H1 (cell line): ENCODE results near the gene SGCD. TPM values are rescaled to one million over a fixed set of nuclear protein-coding genes. Genes with fewer than 3 reads are reported as not detected.

Source experiments
- CTCF ChIA-PET: fragments of 300-600 bp; sonication (Branson Sonifier 250); formaldehyde crosslinking; loops from one replicate; lab custom pipeline; 2021; ENCODE audit not compliant: partially characterized antibody; lab: Charles Lee
- POLR2A ChIA-PET: fragments of 300-600 bp; sonication (Branson Sonifier 250); formaldehyde crosslinking; loops from one replicate; lab custom pipeline; 2021; ENCODE audit warnings: inconsistent platforms; ENCODE audit not compliant: partially characterized antibody; lab: Charles Lee
- DNase-seq, 2 experiments: peaks; one replicate each; pipeline versions ENCODE4 v3.0.0 to v3.0.0-alpha.2; 2010 to 2022; ENCODE audit warnings: low spot score in 2 of 2, low read depth in 1 of 2, mixed read lengths in 1 of 2
- FAIRE-seq: peaks from 2 replicates; lab custom pipeline; 2011; peaks lifted over from hg19 to GRCh38; lab: Jason Lieb, UNC
- H2AFZ ChIP-seq: 2 replicates; pipeline ENCODE4 v1.8.1; 2012; ENCODE audit warnings: low read length, inconsistent platforms
- H2AK5ac ChIP-seq: 2 replicates; pipeline ENCODE4 v1.6.1; 2013; ENCODE audit warnings: low read depth, low read length
- H2BK120ac ChIP-seq: replicated peaks from 2 replicates; pipeline ENCODE3; 2013; ENCODE audit warnings: low read depth, low read length, inconsistent platforms
- H2BK12ac ChIP-seq: 2 replicates; pipeline ENCODE4 v1.6.1; 2013; ENCODE audit warnings: low read depth, low read length
- H2BK15ac ChIP-seq: 2 replicates; pipeline ENCODE4 v1.6.1; 2013; ENCODE audit warnings: low read length
- H2BK20ac ChIP-seq: 2 replicates; pipeline ENCODE4 v1.6.1; 2013; ENCODE audit warnings: low read length
- H2BK5ac ChIP-seq: 2 replicates; pipeline ENCODE4 v1.6.1; 2013; ENCODE audit warnings: low read depth, low read length
- H3K14ac ChIP-seq: 2 replicates; pipeline ENCODE4 v1.6.1; 2013; ENCODE audit warnings: inconsistent platforms; ENCODE audit not compliant: insufficient read length
- H3K18ac ChIP-seq: 2 replicates; pipeline ENCODE4 v1.6.1; 2013; ENCODE audit warnings: low read length; ENCODE audit errors: extremely low read depth
- H3K23ac ChIP-seq: 2 replicates; pipeline ENCODE4 v1.6.1; 2013; ENCODE audit warnings: inconsistent platforms; ENCODE audit not compliant: insufficient read length
- H3K23me2 ChIP-seq: 2 replicates; pipeline ENCODE4 v1.6.1; 2013; ENCODE audit warnings: low read depth, low read length
- H3K27ac ChIP-seq: 2 replicates; pipeline ENCODE4 v1.6.1; 2011; ENCODE audit warnings: low read depth, low read length, inconsistent platforms
- H3K27me3 ChIP-seq, 4 experiments: replicated peaks in 1 of 4; 1 replicate in 1 of 4; 2 replicates in 3 of 4; pipeline versions ENCODE4 v1.6.1 to v1.8.1; 2011 to 2013; ENCODE audit warnings: low read length in 3 of 4, mild to moderate bottlenecking in 3 of 4, inconsistent platforms in 2 of 4, mixed read lengths in 2 of 4, moderate library complexity in 1 of 4; ENCODE audit not compliant: control insufficient read depth in 3 of 4, insufficient read depth in 3 of 4; ENCODE audit errors: extremely low read depth in 1 of 4
- H3K36me3 ChIP-seq, 4 experiments: 2 replicates each; pipeline versions ENCODE4 v1.6.1 to v1.8.1; 2011 to 2013; ENCODE audit warnings: mild to moderate bottlenecking in 4 of 4, low read length in 3 of 4, moderate library complexity in 2 of 4, control low read depth in 1 of 4, inconsistent platforms in 1 of 4; ENCODE audit not compliant: insufficient read depth in 4 of 4, control insufficient read depth in 2 of 4
- H3K4ac ChIP-seq: replicated peaks from 2 replicates; pipeline ENCODE3; 2013; ENCODE audit warnings: low read length, low read depth, mixed read lengths, inconsistent platforms; ENCODE audit not compliant: insufficient read length
- H3K4me1 ChIP-seq, 4 experiments: replicated peaks in 1 of 4; 1 replicate in 1 of 4; 2 replicates in 3 of 4; pipeline versions ENCODE4 v1.6.1 to v1.8.1; 2011 to 2013; ENCODE audit warnings: low read length in 3 of 4, inconsistent platforms in 2 of 4, mixed read lengths in 1 of 4; ENCODE audit not compliant: insufficient read depth in 4 of 4, control insufficient read depth in 3 of 4
- H3K4me2 ChIP-seq, 2 experiments: 2 replicates each; pipeline versions ENCODE4 v1.6.1 to v1.8.1; 2011 to 2013; ENCODE audit warnings: low read depth in 2 of 2, low read length in 2 of 2, control low read depth in 1 of 2, inconsistent platforms in 1 of 2, mild to moderate bottlenecking in 1 of 2; ENCODE audit not compliant: insufficient read depth in 1 of 2
- H3K4me3 ChIP-seq, 4 experiments: fragments of 200-600, 300-600 bp in 1 of 4; sonication (generic), shearing (Covaris generic), sonication (Bioruptor Twin) in 1 of 4; 2 replicates each; pipeline versions ENCODE4 v1.5.1 to v1.8.1; 2011 to 2016; ENCODE audit warnings: low read length in 4 of 4, low read depth in 3 of 4, control low read depth in 2 of 4, inconsistent platforms in 2 of 4, mild to moderate bottlenecking in 2 of 4, mixed read lengths in 1 of 4, moderate library complexity in 1 of 4; ENCODE audit not compliant: insufficient read depth in 2 of 4; ENCODE audit errors: extremely low read depth in 1 of 4
- H3K56ac ChIP-seq: replicated peaks from 2 replicates; pipeline ENCODE3; 2013; ENCODE audit warnings: low read depth, mild to moderate bottlenecking, mixed read lengths, low read length, inconsistent platforms; ENCODE audit not compliant: insufficient read length
- H3K79me1 ChIP-seq: 2 replicates; pipeline ENCODE4 v1.6.1; 2013; ENCODE audit warnings: low read depth, low read length, control low read depth
- H3K79me2 ChIP-seq, 2 experiments: 2 replicates each; pipeline versions ENCODE4 v1.6.1 to v1.8.1; 2012 to 2013; ENCODE audit warnings: low read length in 2 of 2, mild to moderate bottlenecking in 2 of 2, inconsistent platforms in 1 of 2; ENCODE audit not compliant: insufficient read depth in 2 of 2, control insufficient read depth in 1 of 2
- H3K9ac ChIP-seq, 4 experiments: replicated peaks in 1 of 4; 1 replicate in 1 of 4; 2 replicates in 3 of 4; pipeline versions ENCODE4 v1.6.1 to v1.8.1; 2011 to 2013; ENCODE audit warnings: low read depth in 3 of 4, low read length in 3 of 4, control low read depth in 2 of 4, mild to moderate bottlenecking in 2 of 4, moderate library complexity in 2 of 4, inconsistent platforms in 1 of 4; ENCODE audit errors: extremely low read depth in 1 of 4
- H3K9me3 ChIP-seq, 2 experiments: 2 replicates each; pipeline versions ENCODE4 v1.6.1 to v1.8.1; 2012 to 2013; ENCODE audit warnings: mild to moderate bottlenecking in 2 of 2, moderate library complexity in 2 of 2, control low read depth in 1 of 2, inconsistent platforms in 1 of 2, low read depth in 1 of 2, low read length in 1 of 2, mixed read lengths in 1 of 2; ENCODE audit not compliant: insufficient read depth in 2 of 2
- H4K20me1 ChIP-seq, 2 experiments: replicated peaks in 1 of 2; 2 replicates each; pipeline versions ENCODE3 to v1.8.1; 2011 to 2013; ENCODE audit warnings: inconsistent platforms in 2 of 2, low read length in 2 of 2, mild to moderate bottlenecking in 1 of 2; ENCODE audit not compliant: insufficient read depth in 2 of 2, control insufficient read depth in 1 of 2
- H4K5ac ChIP-seq: 2 replicates; pipeline ENCODE4 v1.6.1; 2013; ENCODE audit warnings: low read length, low read depth, mixed read lengths, inconsistent platforms; ENCODE audit not compliant: insufficient read length
- H4K8ac ChIP-seq: 2 replicates; pipeline ENCODE4 v1.8.0; 2013; ENCODE audit warnings: mild to moderate bottlenecking, moderate library complexity, low read length, inconsistent platforms; ENCODE audit not compliant: insufficient read depth; ENCODE audit errors: extremely low read depth
- H4K91ac ChIP-seq: replicated peaks from 2 replicates; pipeline ENCODE3; 2013; ENCODE audit warnings: low read length, mixed read lengths, inconsistent platforms; ENCODE audit not compliant: insufficient read length
- CHD2 ChIP-seq: IDR thresholded peaks from 2 replicates; pipeline ENCODE4 v1.6.1; 2012; ENCODE audit warnings: low read length, improper control_type of control experiment
- EGR1 ChIP-seq: IDR thresholded peaks from 2 replicates; pipeline ENCODE4 v1.6.1; 2011; ENCODE audit warnings: low read depth, low read length, borderline replicate concordance
- EP300 ChIP-seq, 2 experiments: IDR thresholded peaks; 1 replicate in 1 of 2; 2 replicates in 1 of 2; pipeline ENCODE4 v1.6.1; 2011 to 2012; ENCODE audit warnings: low read depth in 2 of 2, low read length in 2 of 2, mild to moderate bottlenecking in 2 of 2, borderline replicate concordance in 1 of 2, inconsistent platforms in 1 of 2, moderate library complexity in 1 of 2
- HDAC2 ChIP-seq, 2 experiments: fragments of 300-600 bp in 1 of 2; sonication (generic) in 1 of 2; IDR thresholded peaks; 2 replicates each; pipeline ENCODE4 v1.6.1; 2011 to 2012; ENCODE audit warnings: low read depth in 2 of 2, low read length in 2 of 2, mild to moderate bottlenecking in 2 of 2, moderate library complexity in 2 of 2, borderline replicate concordance in 1 of 2, inconsistent platforms in 1 of 2
- KDM1A ChIP-seq: fragments of 200-600, 300-600 bp; sonication (generic); IDR thresholded peaks from 2 replicates; pipeline ENCODE4 v1.7.1; 2016; ENCODE audit warnings: mild to moderate bottlenecking, low read length, borderline replicate concordance
- KDM4A ChIP-seq: IDR thresholded peaks from one replicate; pipeline ENCODE4 v1.7.1; 2012; ENCODE audit warnings: low read depth, mild to moderate bottlenecking, moderate library complexity, low read length, inconsistent platforms; ENCODE audit not compliant: severe bottlenecking
- KDM5A ChIP-seq: fragments of 200-600 bp; IDR thresholded peaks from 2 replicates; pipeline ENCODE4 v1.7.1; 2012; ENCODE audit warnings: mild to moderate bottlenecking, low read length, inconsistent platforms, mixed read lengths
- NANOG ChIP-seq: IDR thresholded peaks from 2 replicates; pipeline ENCODE4 v1.6.1; 2011; ENCODE audit warnings: low read length, low read depth, mild to moderate bottlenecking, inconsistent platforms; ENCODE audit not compliant: insufficient read depth, poor library complexity, severe bottlenecking
- SIRT6 ChIP-seq: IDR thresholded peaks from one replicate; pipeline ENCODE4 v1.7.1; 2012; ENCODE audit warnings: low read length, inconsistent platforms
- TEAD4 ChIP-seq: IDR thresholded peaks from 2 replicates; pipeline ENCODE4 v1.6.1; 2012; ENCODE audit warnings: low read depth, low read length, inconsistent platforms, mixed read lengths
- USF2 ChIP-seq: IDR thresholded peaks from 2 replicates; pipeline ENCODE4 v1.6.1; 2011; ENCODE audit warnings: low read length, improper control_type of control experiment
- WGBS, 2 experiments: shearing (Covaris generic) in 1 of 2; methylation state at CpG; one replicate each; pipeline versions ENCODE4 v1.1.6 to v1.1.7; 2013 to 2015; ENCODE audit warnings: low lambda C conversion rate in 2 of 2, mixed read lengths in 2 of 2, inconsistent platforms in 1 of 2, low coverage in 1 of 2, missing lambda C conversion rate in 1 of 2; ENCODE audit not compliant: insufficient replicate concordance in 2 of 2, insufficient coverage in 1 of 2, insufficient read length in 1 of 2; ENCODE audit errors: extremely low coverage in 1 of 2, missing lambda C conversion rate in 1 of 2; 5-methylcytosine and 5-hydroxymethylcytosine counted together
- polyA plus RNA-seq, 7 experiments: library from polyadenylated mRNA; depleted of rRNA in 3 of 7; stranded (reverse) in 5 of 7; unstranded in 2 of 7; fragments of >200 nt in 5 of 7; fragments of 200-250 nt in 2 of 7; gene quantifications; 1 replicate in 5 of 7; 2 replicates in 1 of 7; 4 replicates in 1 of 7; pipeline versions ENCODE4 v1.2.1 to v1.2.3, GENCODE V29; 2011 to 2013; ENCODE audit warnings: missing spikeins in 2 of 7, mixed read lengths in 2 of 7
- total RNA-seq: library from RNA; stranded (reverse); fragmentation: NEBNext Ultra II Directional; extraction: Animal tissue kit (Norgen Biotek cat#: 25700); gene quantifications from 2 replicates; pipeline ENCODE4 v1.2.1, GENCODE V29; 2021

Gene SGCD
- total and polyA plus RNA-seq, 2 of the 8 experiments (the other 6 are each of a cell fraction or from before 2014, with no cell fraction given) = 0.04 to 0.08 TPM

GRCh38 chr5:156498226-156498980 is 171.4 kb downstream of the SGCD start:
- Histone ChIP-seq H3K23ac (no peak overlapping the region), H2BK15ac (no peak overlapping the region), H3K27me3 (no peaks in the 10 kb centered on the region), H3K14ac (no peak overlapping the region), H3K18ac (no peak overlapping the region), H3K4ac (no peak overlapping the region), H2BK20ac (no peak overlapping the region), H2BK12ac (no peak overlapping the region), H3K4me3 (no peak overlapping the region), H4K5ac (no peak overlapping the region), H2BK5ac (no peak overlapping the region), H3K9me3 (no peaks in the 10 kb centered on the region), H3K36me3 (no peaks in the 10 kb centered on the region), H3K23me2 (no peaks in the 10 kb centered on the region), H4K20me1 (no peaks in the 10 kb centered on the region), H2AFZ (no peak overlapping the region), H3K4me2 (no peak overlapping the region), H4K8ac (no peak overlapping the region)
- DNase-seq (no peak), FAIRE-seq (no peak)
- ChIA-PET CTCF (interaction anchor here (0.6 kb wide), 1 partner anchor 1050 kb away, joined by 3 read pairs; no protein-coding TSS in a partner anchor), POLR2A (no interaction called here)
- TF ChIP-seq USF2 (no peak), NANOG (no peak), KDM4A (no peak), KDM5A (no peak), CHD2 (no peak), EP300 (IDR thresholded peaks at IDR 0.05; ENCODE audit: borderline replicate concordance in 1 of 2, low read depth in 2 of 2, low read length in 2 of 2) (no peak), KDM1A (no peak), TEAD4 (no peak), HDAC2 (IDR thresholded peaks at IDR 0.05; ENCODE audit: borderline replicate concordance in 1 of 2, low read depth in 2 of 2, low read length in 2 of 2) (no peak), EGR1 (no peak), SIRT6 (no peak)
- TF ChIP-seq, all 59 proteins: peak for 0
- Histone ChIP-seq H2BK120ac (no peak overlapping the region), H3K56ac (no peak overlapping the region), H3K79me1 (no peaks in the 10 kb centered on the region), H3K4me1 (no peaks in the 10 kb centered on the region), H4K91ac (no peak overlapping the region), H2AK5ac (no peak overlapping the region), H3K27ac (no peak overlapping the region), H3K79me2 (no peaks in the 10 kb centered on the region), H3K9ac (no peak overlapping the region)
- WGBS, 2 experiments = 86% methylated on average over 7 of the region's 7 CpGs; no CpG with 5 or more reads in 1 of the 2 experiments
